Activated CD8-positive, alpha-beta memory T cell treated with anti-CD3 and anti-CD28 coated beads for 48 hours (primary cell): ENCODE results near the gene EXOC3L4.
"Not testable (repeated sequence)": the region's sequence is repeated elsewhere in the genome, so short reads cannot be mapped to it uniquely, and the experiment has no call there.

Source experiments
- DNase-seq, 3 experiments: peaks; one replicate each; pipeline ENCODE4 v3.0.0-alpha.2; 2020; ENCODE audit warnings: low read depth in 2 of 3, low spot score in 2 of 3

Gene EXOC3L4

DNA sequence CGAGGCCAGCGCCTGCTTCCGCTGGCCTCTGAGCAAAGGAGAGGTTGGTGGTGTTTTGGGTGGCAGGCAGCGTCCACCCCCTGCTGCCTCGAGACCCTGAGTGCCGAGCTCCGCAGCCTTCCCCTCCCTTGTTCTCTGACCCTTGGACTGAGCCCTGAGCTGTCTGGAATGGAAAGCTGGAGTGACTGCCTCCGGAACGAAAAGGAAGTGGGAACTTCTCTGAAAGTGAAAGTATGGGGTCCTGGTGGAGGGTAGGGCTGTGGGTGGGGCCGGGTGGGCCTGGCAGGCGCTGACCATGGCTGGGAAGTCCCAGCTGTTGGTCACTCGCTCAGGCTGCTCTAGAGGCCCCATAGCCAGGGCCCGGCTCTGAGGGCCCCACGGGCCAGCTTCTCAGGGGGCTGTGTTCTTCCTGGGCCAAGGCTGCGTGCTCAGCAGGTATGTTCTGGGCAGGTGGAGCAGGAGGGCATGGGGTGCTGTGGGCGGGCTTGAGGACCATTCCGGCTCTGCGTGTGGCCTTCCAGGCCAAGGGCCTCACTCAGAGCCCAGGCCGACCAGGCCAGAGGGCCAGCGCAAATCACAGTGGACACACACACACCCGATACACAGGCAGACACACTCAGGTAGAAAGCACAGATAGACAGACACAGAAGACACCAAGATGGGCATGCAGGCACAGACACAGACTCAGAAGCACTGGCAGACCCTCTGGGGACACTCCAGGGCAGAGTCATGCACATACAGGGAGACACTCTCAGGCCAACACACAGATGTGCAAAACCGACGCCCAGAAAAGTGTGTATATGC is at the start of gene EXOC3L4:
EXOC3L4 (plus strand) TSS at position 320 of the 804 bp plus-strand sequence. CDS start 5,495 bp downstream, outside the sequence.
- DNase-seq = no peak

DNA sequence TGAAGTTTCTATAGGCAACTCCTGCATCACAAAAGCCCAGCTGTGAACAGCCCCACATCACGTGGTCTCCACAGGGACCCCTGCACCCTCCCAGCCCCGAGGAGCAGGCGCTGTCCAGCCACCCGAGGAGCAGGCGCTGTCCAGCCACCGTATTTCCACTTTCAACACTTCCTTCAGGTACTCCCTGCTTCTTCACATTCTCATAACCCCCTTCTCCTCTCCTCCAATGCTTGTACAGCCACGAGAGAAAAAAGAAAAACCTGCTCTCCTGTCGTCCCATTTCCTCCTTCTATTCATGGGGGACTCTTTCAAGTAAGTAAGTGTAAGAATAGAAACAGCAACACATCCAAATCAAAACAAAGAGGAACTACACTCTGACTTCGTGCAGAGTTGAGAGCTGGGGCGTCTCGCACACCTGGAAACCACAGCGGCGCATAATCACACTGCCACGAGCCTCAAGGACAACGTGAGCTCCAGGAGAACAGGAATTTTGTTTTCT is 49.1 kb upstream of the EXOC3L4 start:
- no peak for DNase-seq

DNA sequence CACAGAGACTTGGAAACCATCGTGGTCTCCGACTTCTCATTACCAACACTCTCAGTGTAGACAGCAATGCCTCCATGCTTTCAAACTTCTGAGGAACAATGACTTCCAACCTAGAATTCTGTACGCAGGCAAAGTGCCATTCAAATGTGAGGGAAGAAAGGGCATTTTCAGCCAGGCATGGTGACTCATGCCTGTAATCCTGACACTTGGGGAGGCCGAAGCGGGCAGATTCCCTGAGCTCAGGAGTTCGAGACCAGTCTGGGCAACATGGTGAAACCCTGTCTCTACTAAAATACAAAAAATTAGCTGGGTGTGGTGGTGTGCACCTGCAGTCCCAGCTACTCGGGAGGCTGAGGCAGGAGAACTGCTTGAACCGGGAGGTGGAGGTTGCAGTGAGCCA is 47.1 kb upstream of the EXOC3L4 start:
- not testable (repeated sequence) for DNase-seq

DNA sequence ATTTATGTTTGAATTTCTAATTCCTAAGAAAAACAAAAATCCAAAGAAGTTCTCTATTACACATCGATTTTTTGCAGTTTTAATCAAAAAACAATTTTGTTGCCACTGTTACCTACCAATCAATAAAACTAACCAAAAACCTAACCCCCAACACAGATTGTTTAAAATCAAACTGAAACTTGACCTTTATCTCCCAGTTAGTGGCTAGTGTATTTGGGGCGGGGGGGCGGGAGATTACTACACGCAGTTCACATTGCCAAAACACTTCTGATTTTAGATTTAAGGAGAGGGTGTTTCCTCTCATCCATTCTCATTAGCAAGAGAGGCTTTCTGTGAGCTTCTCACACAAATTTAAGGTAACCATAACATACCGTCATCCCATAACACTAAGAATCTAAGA is 43.6 kb upstream of the EXOC3L4 start:
- DNase-seq = no peak

DNA sequence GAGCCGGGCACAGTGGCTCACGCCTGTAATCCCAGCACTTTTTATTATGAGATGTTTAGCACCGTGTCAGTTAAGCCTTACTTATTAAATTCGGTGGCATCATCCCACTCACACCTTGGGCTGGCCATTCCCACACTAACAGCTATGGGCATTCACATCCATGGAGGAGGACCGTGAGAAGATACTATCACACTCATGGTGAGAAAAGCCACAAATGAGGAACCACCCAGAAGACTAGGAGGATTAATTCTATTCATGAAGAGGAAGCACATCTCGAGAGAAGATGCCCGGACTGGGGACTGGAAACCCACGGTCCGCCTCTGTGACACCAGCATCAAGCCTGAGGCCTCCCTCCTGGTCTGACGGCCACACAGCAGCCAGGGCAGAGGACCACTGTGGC is 42.1 kb upstream of the EXOC3L4 start:
- DNase-seq = no peak

DNA sequence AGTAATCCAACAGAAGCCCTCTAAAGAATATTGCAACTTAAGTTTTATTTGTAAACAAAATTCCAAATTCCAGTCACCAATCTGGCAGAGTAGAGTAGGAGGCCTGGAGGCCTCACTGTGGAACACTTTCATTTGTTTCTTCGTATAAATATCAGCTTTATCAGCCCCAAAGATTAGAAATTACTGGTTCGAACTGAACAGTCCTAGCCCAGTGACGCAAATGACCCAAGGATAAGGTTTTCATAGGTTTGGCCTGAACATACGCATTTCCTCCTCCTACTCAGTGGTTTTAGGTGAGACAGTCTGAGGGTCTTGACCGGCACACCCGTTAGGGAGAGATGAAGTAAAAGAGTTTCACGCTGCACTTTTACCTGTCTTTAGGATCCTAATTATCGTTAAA is 38.8 kb upstream of the EXOC3L4 start:
- no peak for DNase-seq

DNA sequence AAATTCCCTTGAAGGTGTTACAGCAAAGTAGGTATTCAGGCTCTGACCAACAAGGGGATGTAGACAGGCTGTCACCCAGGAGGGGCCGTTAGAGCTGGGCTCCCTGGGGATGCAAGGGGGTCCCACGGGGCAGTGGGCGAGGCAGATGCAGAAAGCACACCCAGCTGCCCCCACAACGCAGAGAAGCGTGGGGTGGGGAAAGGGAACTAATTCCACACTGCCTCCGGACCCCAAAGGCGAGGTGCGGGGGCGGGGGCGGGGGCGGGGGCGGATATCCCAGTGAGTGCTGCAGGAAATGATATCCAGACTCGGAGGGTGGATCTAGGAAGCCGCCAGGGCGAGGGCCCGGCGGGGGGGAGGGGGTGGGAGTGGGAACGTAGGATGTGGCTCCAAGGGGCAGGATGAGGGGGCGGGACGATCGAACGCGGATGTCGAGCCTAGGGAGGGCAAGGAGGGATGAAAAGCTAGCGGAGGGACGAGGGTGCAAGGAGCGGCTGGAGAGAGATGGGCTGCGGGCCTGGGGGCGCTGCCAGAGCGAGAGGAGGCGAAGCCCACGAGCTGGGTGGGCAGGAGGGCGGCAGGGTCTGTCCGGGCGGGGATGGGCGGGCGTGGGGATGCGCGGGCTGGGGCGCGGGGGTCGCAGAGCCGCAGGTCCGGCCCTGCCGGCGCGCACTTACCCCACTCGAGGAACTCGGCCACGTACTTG is 38.0 kb upstream of the EXOC3L4 start:
- DNase-seq = no peak

DNA sequence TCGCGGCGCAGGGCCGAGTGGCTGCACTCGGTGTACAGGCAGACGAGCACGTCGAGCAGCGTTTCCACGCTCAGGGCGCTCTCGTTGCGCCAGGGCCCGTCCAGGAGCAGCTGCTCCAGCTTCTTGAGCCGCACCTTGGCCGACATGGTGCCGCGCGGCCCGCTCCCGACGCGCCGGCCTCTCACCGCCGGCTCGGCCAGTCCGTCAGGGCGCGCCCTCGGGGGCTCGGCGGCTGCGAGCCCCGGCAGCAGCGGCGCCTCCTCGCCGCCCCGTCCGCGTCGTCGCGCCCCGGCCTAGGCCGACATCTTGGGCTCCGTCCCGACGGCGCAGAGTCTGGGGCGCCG is 37.5 kb upstream of the EXOC3L4 start:
- no peak for DNase-seq

DNA sequence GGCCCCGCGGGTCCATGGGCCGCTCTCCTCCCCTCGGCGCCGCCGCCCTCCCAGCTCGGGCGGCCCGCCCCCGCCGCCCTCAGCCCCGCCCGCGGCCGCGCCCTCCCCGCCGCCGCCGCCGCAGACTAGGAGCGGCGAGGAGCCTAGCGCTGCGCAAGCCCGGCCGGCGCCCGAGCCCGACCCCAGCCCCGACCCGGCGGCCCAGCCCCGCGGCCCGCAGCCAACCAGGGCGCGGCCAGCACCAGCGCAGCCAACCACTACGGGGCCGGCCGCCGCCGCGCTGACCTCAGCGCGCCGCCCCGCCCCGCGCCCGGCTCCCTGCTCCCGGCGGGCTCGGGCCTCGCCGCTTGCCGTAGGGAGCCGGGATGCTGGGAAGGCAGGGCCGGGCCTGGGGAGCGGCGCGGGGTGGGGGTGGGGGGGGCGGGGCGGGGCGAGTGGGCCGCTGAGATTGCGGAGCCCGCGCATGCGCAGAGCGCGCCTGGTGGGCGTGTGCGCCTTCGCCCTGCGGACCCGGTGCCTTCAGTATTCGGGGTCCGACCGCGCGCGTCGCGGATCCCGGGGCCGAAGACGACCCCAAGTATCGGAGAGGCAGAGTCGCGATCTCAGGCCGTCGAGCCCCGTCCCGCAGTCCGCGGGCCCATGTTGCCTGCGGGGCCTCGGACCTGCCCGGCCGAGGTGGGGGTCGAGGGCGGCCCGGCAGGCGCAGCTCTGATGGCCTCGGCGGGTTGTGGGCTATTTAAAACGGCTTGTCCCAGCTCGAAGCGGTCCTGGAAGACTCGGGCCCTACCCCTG is 37.0 kb upstream of the EXOC3L4 start, which contains the start of gene CDC42BPB:
CDC42BPB (minus strand) TSS at position 178 of the 792 bp plus-strand sequence. CDS start 376 bp downstream, outside the sequence.
- peak in 2 of 3 experiments; percentile 9 to 33 for DNase-seq

DNA sequence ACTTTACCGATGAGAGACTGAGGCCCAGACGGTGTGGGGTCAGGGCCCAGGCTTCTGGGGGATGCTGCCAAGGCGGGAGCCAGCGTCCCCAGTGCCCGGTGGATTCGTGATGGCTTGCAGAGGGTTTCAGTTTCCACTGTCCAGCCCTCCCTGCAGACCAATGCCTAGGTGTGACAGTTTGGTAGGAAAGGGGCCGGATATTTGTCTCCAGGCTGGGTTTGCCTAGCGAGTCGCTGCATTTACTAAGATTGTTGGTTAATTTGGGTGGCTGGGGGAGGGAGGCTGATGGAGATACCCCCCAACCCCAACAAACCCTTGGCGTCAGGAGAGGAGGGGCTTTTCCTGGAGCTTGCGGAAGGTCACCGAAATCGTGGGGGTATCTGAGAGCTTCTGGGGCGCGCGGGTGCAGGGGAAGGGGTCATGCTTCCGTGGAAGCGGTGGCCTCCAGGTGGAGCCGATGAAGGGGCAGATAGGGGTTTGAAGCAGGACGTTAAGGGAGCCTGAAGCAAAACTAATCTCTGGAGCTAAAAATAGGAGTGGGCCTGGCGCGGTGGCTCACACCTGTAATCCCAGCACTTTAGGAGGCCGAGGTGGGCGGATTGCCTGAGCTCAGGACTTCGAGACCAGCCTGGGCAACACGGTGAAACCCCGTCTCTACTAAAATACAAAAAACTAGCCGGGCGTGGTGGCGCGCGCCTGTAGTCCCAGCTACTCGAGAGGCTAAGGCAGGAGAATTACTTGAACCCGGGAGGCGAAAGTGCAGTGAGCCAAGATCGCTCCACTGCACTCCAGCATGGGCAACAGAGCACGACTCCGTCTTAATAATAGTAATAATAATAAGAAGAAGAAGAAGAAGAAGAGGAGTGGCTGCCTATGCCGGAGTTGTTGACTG is 36.1 kb upstream of the EXOC3L4 start:
- DNase-seq = no peak

DNA sequence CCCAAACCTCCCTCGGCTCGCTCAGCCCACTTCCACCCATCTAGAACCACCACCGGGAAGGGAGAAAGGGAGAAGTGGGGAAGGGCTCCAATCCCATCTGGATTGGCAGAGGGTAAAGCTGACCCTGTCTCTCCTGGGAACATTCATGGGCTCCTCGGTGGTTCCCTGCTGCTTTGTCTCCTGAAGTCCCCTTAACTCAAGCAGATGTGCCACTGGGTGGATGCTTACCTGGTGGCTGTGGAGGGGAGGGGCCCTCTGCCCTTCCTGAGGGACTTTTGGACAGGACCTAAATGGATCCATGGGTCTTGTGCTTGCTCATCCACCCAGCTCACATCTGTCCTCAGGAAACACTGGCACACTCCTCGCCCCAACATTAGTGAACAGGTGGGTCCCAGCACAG is 35.0 kb upstream of the EXOC3L4 start:
- no peak for DNase-seq

DNA sequence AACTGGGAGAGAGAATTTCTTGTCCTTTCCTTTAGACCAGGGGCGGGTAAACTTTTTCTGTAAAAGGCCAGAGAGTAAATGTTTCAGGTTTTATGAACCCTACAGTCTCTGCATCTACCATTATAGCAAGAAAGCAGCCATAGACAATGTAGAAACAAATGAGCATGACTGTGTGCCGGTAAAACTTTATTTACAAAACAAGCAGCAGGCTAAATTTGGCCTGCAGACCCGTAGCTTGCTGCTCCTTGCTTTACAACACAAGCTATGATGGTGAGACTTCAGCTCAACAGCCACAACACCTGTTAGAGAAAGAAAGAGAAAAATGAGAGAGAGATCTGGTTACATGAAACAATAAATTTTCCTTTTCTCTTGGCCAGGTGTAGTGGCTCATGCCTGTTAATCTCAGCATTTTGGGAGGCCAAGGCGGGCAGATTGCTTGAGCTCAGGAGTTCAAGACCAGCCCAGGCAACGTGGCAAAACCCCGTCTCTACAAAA is 33.0 kb upstream of the EXOC3L4 start:
- DNase-seq = no peak

DNA sequence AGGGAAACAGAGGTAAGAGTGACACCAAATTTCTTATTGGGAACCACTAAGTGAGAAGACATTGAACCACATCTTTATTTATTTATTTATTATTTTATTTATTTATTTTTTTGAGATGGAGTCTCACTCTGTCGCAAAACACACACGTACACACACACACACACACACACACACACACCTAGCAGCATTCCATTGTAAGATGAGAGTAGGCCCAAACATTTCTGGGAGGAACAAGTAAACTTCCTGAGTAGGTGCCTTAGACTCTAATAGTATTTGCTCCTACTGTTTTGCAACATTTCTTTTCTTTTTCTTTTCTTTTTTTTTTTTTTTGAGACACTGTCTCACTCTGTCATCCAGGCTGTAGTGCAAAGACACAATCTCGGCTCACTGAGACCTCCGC is 30.1 kb upstream of the EXOC3L4 start:
- no peak for DNase-seq

DNA sequence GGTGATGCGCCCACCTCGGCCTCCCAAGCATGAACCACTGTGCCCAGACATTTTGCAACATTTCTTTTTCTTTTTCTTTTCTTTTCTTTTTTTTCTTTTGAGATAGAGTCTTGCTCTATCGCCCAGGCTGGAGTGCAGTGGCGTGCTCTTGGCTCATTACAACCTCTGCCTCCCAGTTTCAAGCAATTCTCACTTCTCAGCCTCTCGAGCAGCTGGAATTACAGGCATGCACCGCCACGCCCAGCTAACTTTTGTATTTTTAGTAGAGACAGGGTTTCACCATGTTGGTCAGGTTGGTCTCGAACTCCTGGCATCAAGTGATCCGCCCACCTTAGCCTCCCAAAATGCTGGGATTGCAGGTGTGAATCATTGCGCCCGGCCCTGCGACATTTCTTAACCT is 29.5 kb upstream of the EXOC3L4 start:
- DNase-seq = no peak

DNA sequence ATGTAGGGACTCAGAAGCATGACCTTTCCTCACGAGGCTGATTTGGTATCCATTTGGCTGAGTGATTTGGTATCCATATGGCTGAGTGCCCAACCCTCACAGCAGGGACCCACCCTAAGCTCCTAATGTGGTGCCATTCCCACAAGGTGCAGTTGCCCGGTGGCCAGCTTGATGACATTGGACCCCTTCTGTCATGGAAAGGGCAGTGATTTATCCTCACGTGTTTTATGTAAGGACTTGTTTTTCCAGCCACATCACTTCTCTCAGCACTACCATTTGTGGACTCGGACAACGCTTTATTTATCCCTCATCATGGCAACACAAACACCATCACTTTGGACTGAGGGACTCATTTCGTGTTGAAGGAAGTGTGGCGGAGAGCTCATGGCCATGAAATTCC is 28.7 kb upstream of the EXOC3L4 start:
- DNase-seq = no peak

DNA sequence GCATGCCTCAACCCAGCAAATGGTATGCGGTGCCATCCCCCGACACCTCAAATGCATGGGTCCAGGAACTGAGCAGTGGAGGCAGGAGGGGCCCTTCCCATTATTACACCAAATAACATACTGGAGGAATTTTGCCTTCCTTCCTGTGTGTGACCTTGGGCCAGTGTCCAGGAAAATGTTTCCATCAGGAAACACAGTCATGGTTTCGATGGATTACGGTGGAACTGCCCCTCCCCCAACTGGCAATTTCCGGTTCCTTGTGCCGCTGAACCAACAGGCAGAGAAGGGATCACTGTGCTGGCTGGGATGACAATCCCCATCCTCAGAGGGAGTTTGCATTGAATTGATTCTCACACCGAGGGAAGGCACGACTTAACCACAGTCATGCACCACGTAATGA is 28.1 kb upstream of the EXOC3L4 start:
- no peak for DNase-seq

DNA sequence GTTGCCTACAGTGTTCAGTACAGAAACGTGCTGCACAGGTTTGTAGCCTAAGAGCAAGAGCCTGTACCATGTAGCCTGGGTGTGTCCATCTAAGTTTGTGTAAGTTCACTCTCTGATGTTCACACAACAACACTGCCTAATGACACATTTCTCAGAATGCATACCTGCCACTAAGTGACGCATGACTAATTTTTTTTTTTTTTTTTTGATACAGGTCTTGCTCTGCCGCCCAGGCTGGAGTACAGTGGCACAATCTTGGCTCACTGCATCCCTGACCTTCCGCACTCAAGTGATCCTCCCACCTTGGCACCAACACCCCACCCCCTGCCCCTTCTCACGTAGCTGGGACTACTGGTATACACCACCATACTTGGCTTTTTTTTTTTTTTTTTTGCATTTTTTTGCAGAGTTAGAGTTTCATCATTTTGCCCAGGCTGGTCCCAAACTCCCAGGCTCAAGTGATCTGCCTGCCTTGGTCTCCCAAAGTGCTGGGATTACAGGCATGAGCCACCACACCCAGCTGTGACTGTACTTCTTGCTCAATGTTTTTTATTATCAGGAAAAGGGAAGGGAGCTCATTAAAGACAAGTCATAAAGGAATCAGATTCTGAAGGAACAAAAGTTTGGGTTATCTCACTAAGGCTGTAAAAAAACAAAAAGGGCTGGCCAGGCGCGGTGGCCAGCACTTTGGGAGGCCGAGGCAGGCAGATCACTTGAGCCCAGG is 27.1 kb upstream of the EXOC3L4 start:
- no peak for DNase-seq

DNA sequence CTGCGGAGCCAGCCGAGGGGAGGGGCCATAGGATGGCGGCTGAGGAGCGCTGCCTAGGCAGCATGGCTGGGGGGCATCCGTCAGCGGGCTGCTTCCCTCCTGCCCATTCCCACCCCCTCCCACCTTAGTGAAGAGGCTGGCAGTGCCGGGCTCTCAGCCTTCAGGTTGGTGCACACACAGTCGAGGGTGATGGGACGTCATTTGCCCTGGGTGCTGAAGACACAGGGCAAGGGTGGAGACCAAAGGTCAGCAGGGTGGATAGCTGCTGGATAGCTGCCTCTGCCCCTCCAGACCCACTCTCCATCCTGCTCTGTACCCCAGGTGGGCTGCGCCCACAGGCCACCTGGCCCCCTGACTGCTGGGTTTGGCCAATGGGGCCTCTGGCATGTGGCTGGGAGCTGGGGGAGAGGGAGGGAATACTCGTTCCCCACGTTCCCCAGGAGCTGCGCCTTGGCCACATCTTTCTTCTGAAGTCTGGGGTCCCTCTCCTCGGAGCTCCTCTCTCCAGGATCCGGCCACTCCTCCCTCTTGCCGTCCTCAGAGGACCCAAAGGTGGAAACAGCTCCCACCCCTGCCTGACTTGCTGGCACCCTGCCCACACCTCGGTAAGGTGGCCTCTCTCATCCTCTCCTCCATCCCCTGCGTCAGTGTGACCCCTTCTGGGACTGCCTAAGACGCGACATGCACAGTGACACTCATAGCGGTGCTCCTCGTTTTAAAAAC is 26.0 kb upstream of the EXOC3L4 start:
- DNase-seq = no peak

DNA sequence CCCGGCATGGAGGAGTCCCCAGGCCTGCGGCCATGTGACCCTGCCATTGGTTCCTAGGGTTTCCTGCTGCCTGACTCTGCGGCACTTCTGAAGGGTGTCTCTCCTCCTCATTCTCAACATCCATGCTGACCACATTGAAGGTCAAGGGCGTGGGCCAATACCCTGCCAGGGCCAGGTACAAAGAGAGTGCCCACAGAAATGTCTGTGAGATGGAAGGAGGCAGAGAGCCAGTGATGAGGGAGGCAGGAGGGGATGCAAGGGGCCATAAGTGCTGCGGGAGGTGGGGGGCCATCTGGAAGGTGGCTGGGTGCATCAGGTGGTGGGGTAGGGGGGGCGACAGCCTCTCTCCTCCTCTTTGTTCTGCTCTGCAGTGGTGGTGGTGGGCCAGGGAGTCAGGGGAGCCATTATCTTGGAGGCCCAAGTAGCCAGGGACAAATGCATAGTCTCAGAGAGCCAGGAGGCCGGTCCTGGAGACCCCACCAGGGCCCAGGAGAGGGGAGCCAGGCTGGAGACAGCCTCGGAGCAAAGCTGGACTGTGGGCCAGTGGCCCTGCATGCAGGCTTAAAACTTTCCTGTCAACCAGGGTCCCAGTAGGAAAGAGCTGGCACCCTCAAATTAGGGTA is 24.2 kb upstream of the EXOC3L4 start:
- DNase-seq = no peak
